Neuronal stem cell (in vitro differentiated cells): ENCODE measurements around the gene SUN2.

Source experiments
- DNase-seq: peaks from one replicate; pipeline ENCODE4 v3.0.0-alpha.2; 2013; ENCODE audit warnings: low spot score
- H2AFZ ChIP-seq: one replicate; pipeline ENCODE4 v1.6.1; 2013; ENCODE audit warnings: mild to moderate bottlenecking, low read length, inconsistent platforms
- H2AK5ac ChIP-seq: 2 replicates; pipeline ENCODE4 v1.6.1; 2013; ENCODE audit warnings: low read depth, mild to moderate bottlenecking, inconsistent platforms, low read length, moderate library complexity, mixed read lengths
- H2BK120ac ChIP-seq: 2 replicates; pipeline ENCODE4 v1.6.1; 2013; ENCODE audit warnings: low read depth, mild to moderate bottlenecking, inconsistent platforms, low read length, moderate library complexity, mixed read lengths
- H2BK12ac ChIP-seq: one replicate; pipeline ENCODE4 v1.6.1; 2013; ENCODE audit warnings: low read length, inconsistent platforms
- H2BK15ac ChIP-seq: 2 replicates; pipeline ENCODE4 v1.6.1; 2013; ENCODE audit warnings: mild to moderate bottlenecking, low read length, inconsistent platforms, mixed read lengths
- H2BK5ac ChIP-seq: one replicate; pipeline ENCODE4 v1.6.1; 2013; ENCODE audit warnings: inconsistent platforms, mild to moderate bottlenecking, low read length, moderate library complexity
- H3K14ac ChIP-seq: one replicate; pipeline ENCODE4 v1.6.1; 2013; ENCODE audit warnings: low read length, inconsistent platforms
- H3K18ac ChIP-seq: 2 replicates; pipeline ENCODE4 v1.6.1; 2013; ENCODE audit warnings: low read length, inconsistent platforms
- H3K23ac ChIP-seq: 2 replicates; pipeline ENCODE4 v1.6.1; 2013; ENCODE audit warnings: low read depth, mild to moderate bottlenecking, mixed read lengths, low read length, inconsistent platforms; ENCODE audit not compliant: poor library complexity
- H3K27ac ChIP-seq: replicated peaks from 3 replicates; pipeline ENCODE4 v1.5.1; 2013; ENCODE audit warnings: low read length, inconsistent platforms
- H3K27me3 ChIP-seq, 3 experiments: 2 replicates each; pipeline ENCODE4 v1.6.1; 2013; ENCODE audit warnings: low read length in 3 of 3, mild to moderate bottlenecking in 2 of 3, inconsistent platforms in 1 of 3, low read depth in 1 of 3, mixed read lengths in 1 of 3, moderate library complexity in 1 of 3; ENCODE audit not compliant: control insufficient read depth in 3 of 3, insufficient read depth in 3 of 3
- H3K36me3 ChIP-seq, 2 donors: replicated peaks in 1 of 2; 2 replicates each; pipeline ENCODE4 v1.6.1; 2013; ENCODE audit warnings: low read length in 2 of 2; ENCODE audit not compliant: control insufficient read depth in 2 of 2, insufficient read depth in 2 of 2
- H3K4ac ChIP-seq: 2 replicates; pipeline ENCODE4 v1.6.1; 2013; ENCODE audit warnings: inconsistent platforms, mild to moderate bottlenecking, low read length, moderate library complexity
- H3K4me1 ChIP-seq, 2 donors: 1 replicate in 1 of 2; 2 replicates in 1 of 2; pipeline ENCODE4 v1.6.1; 2013; ENCODE audit warnings: low read length in 2 of 2, low read depth in 1 of 2; ENCODE audit not compliant: control insufficient read depth in 2 of 2, insufficient read depth in 1 of 2
- H3K4me2 ChIP-seq: one replicate; pipeline ENCODE4 v1.6.1; 2013; ENCODE audit warnings: mild to moderate bottlenecking, low read length, inconsistent platforms; ENCODE audit not compliant: insufficient read depth, poor library complexity, severe bottlenecking
- H3K4me3 ChIP-seq, 2 donors: 2 replicates each; pipeline ENCODE4 v1.5.1; 2013; ENCODE audit warnings: low read length in 2 of 2, mild to moderate bottlenecking in 2 of 2, inconsistent platforms in 1 of 2, moderate library complexity in 1 of 2
- H3K79me1 ChIP-seq: one replicate; pipeline ENCODE4 v1.6.1; 2013; ENCODE audit warnings: low read depth, mild to moderate bottlenecking, inconsistent platforms, low read length, moderate library complexity
- H3K9ac ChIP-seq: one replicate; pipeline ENCODE4 v1.6.1; 2013; ENCODE audit warnings: mild to moderate bottlenecking, low read depth, low read length, inconsistent platforms; ENCODE audit not compliant: poor library complexity
- H3K9me3 ChIP-seq, 2 donors: replicated peaks in 1 of 2; 2 replicates each; pipeline versions ENCODE3 to v1.6.1; 2013; ENCODE audit warnings: low read length in 2 of 2, mild to moderate bottlenecking in 2 of 2, inconsistent platforms in 1 of 2, low read depth in 1 of 2, mixed read lengths in 1 of 2, moderate library complexity in 1 of 2; ENCODE audit not compliant: control insufficient read depth in 2 of 2, insufficient read depth in 1 of 2
- H4K8ac ChIP-seq: one replicate; pipeline ENCODE4 v1.6.1; 2013; ENCODE audit warnings: low read depth, mild to moderate bottlenecking, inconsistent platforms, low read length, moderate library complexity
- H4K91ac ChIP-seq: one replicate; pipeline ENCODE4 v1.6.1; 2013; ENCODE audit warnings: low read length, low read depth, mild to moderate bottlenecking, inconsistent platforms; ENCODE audit not compliant: poor library complexity
- WGBS, 2 donors: extraction: QIAGEN DNeasy Blood & Tissue Kit; methylation state at CpG; one replicate each; pipeline ENCODE4 v1.1.7; 2013; ENCODE audit warnings: missing lambda C conversion rate in 2 of 2, mixed read lengths in 1 of 2; ENCODE audit not compliant: insufficient read length in 2 of 2, insufficient replicate concordance in 1 of 2; ENCODE audit errors: extremely low coverage in 2 of 2; 5-methylcytosine and 5-hydroxymethylcytosine counted together

SUN2 gene

GRCh38 chr22:38753948-38754750, 1.6 kb downstream of the SUN2 start:
- Histone ChIP-seq H3K79me1 (no peaks in the 10 kb centered on the region), H3K9ac (no peak overlapping the region), H3K9me3 (no peaks in the 10 kb centered on the region), H3K14ac (no peak overlapping the region), H3K18ac (no peak overlapping the region), H2AFZ (no peak overlapping the region), H2BK5ac (no peak overlapping the region), H2BK12ac (no peak overlapping the region), H3K4me1 (peaks cover 1 to 9% of the 10 kb centered on the region in 2 donors), H3K36me3 (peaks cover 15 to 44% of the 10 kb centered on the region in 2 donors), H3K27me3 (no peaks in the 10 kb centered on the region), H3K23ac (no peak overlapping the region), H3K27ac (no peak overlapping the region), H2BK120ac (no peak overlapping the region), H2AK5ac (no peak overlapping the region), H4K91ac (no peak overlapping the region), H3K4ac (no peak overlapping the region), H3K4me2 (peak overlapping the region; percentile 71), H4K8ac (no peak overlapping the region), H2BK15ac (no peak overlapping the region), H3K4me3 (peak overlapping the region in 1 of 2 donors; percentile 66)
- DNase-seq = no peak
- no CpG with 5 or more reads among the region's 12 CpGs for WGBS, 2 donors

- Histone ChIP-seq H4K8ac (no peak overlapping the region), H3K79me1 (no peaks in the 10 kb centered on the region), H4K91ac (no peak overlapping the region), H3K4me3 (no peak overlapping the region), H3K14ac (no peak overlapping the region), H3K18ac (no peak overlapping the region), H3K4me1 (peaks cover 1 to 9% of the 10 kb centered on the region in 2 donors), H3K36me3 (peaks cover 19 to 66% of the 10 kb centered on the region in 2 donors), H3K4me2 (no peak overlapping the region), H3K27me3 (no peaks in the 10 kb centered on the region), H2BK120ac (no peak overlapping the region), H2BK12ac (no peak overlapping the region), H2BK15ac (no peak overlapping the region), H3K9me3 (no peaks in the 10 kb centered on the region), H3K27ac (no peak overlapping the region), H3K23ac (peak overlapping the region; percentile 50), H2AFZ (no peak overlapping the region), H3K4ac (no peak overlapping the region), H2BK5ac (no peak overlapping the region), H3K9ac (peak overlapping the region; percentile 24), H2AK5ac (peak overlapping the region; percentile 42)
- WGBS, 2 donors = no CpG with 5 or more reads among the region's 24 CpGs
- no peak for DNase-seq
These were observed 4.1 kb downstream of the SUN2 start for GRCh38 chr22:38751422-38752346.

GRCh38 chr22:38751066-38751421, 4.8 kb downstream of the SUN2 start:
- Histone ChIP-seq H4K91ac (no peak overlapping the region), H3K79me1 (no peaks in the 10 kb centered on the region), H3K18ac (no peak overlapping the region), H2BK12ac (no peak overlapping the region), H2BK120ac (no peak overlapping the region), H3K4me2 (no peak overlapping the region), H3K27ac (no peak overlapping the region), H4K8ac (no peak overlapping the region), H3K9ac (peak overlapping the region; percentile 24), H3K4me1 (peaks cover 1 to 5% of the 10 kb centered on the region in 2 donors), H3K4ac (no peak overlapping the region), H2AFZ (no peak overlapping the region), H3K14ac (no peak overlapping the region), H3K36me3 (peaks cover 19 to 71% of the 10 kb centered on the region in 2 donors), H2BK5ac (no peak overlapping the region), H2BK15ac (no peak overlapping the region), H2AK5ac (no peak overlapping the region), H3K9me3 (no peaks in the 10 kb centered on the region), H3K23ac (no peak overlapping the region), H3K4me3 (no peak overlapping the region), H3K27me3 (no peaks in the 10 kb centered on the region)
- DNase-seq = no peak
- no CpG with 5 or more reads among the region's 12 CpGs for WGBS, 2 donors

GRCh38 chr22:38750638-38751037, 5.2 kb downstream of the SUN2 start:
- Histone ChIP-seq H3K79me1 (no peaks in the 10 kb centered on the region), H3K4me3 (no peak overlapping the region), H3K4me1 (peaks cover 1 to 5% of the 10 kb centered on the region in 2 donors), H3K36me3 (peaks cover 22 to 75% of the 10 kb centered on the region in 2 donors), H3K9me3 (no peaks in the 10 kb centered on the region), H4K8ac (no peak overlapping the region), H4K91ac (no peak overlapping the region), H3K27me3 (no peaks in the 10 kb centered on the region), H3K4ac (no peak overlapping the region), H2BK120ac (no peak overlapping the region), H3K14ac (no peak overlapping the region), H2AFZ (no peak overlapping the region), H2BK15ac (no peak overlapping the region), H3K9ac (no peak overlapping the region), H3K27ac (no peak overlapping the region), H2BK5ac (no peak overlapping the region), H3K23ac (peak overlapping the region; percentile 50), H3K18ac (no peak overlapping the region), H2AK5ac (no peak overlapping the region), H2BK12ac (no peak overlapping the region), H3K4me2 (no peak overlapping the region)
- DNase-seq = no peak
- no CpG with 5 or more reads among the region's 17 CpGs for WGBS, 2 donors
